Sigmoid colon (tissue), 7 donors: Measurements from ENCODE around the gene GPR15. TPM values are rescaled to one million over a fixed set of nuclear protein-coding genes. Genes with fewer than 3 reads are reported as not detected.

ENCODE experiments used
- DNase-seq: peaks from one replicate; pipeline ENCODE4 v3.0.0-alpha.2; 2019
- H3K27ac ChIP-seq, 4 donors: fragments of 200-600 bp; sonication (generic); one replicate each; pipeline ENCODE4 v1.5.1; 2016 to 2019; ENCODE audit warnings: mild to moderate bottlenecking in 1 of 4
- H3K27me3 ChIP-seq, 3 donors: fragments of 200-600 bp; sonication (generic); one replicate each; pipeline ENCODE4 v1.5.1; 2019; ENCODE audit warnings: mild to moderate bottlenecking in 1 of 3
- H3K36me3 ChIP-seq, 4 donors: fragments of 200-600 bp; sonication (generic); one replicate each; pipeline ENCODE4 v1.5.1; 2016 to 2019
- H3K4me1 ChIP-seq, 4 donors: fragments of 200-600 bp; sonication (generic); one replicate each; pipeline ENCODE4 v1.5.1; 2017 to 2019
- H3K4me3 ChIP-seq, 4 donors: fragments of 200-600 bp; sonication (generic); one replicate each; pipeline ENCODE4 v1.5.1; 2017 to 2019; ENCODE audit warnings: mild to moderate bottlenecking in 2 of 4, moderate library complexity in 1 of 4
- H3K9me3 ChIP-seq, 4 donors: fragments of 200-600 bp in 3 of 4; sonication (generic) in 3 of 4; one replicate each; pipeline versions ENCODE4 v1.5.1 to v1.6.1; 2013 to 2019
- CTCF ChIP-seq, 4 experiments: fragments of 450-650 bp in 3 of 4; fragments of 200-600 bp in 1 of 4; IDR thresholded peaks; one replicate each; pipeline ENCODE4 v1.5.1; 2016 to 2019; ENCODE audit warnings: antibody characterized with exemption in 4 of 4, mild to moderate bottlenecking in 3 of 4, moderate library complexity in 2 of 4
- EP300 ChIP-seq, 4 donors: sonication (generic); formaldehyde crosslinking; IDR thresholded peaks; one replicate each; pipeline ENCODE4 v1.6.1; 2017; ENCODE audit warnings: antibody characterized with exemption in 4 of 4
- POLR2A ChIP-seq, 2 donors: fragments of 450-650 bp; IDR thresholded peaks; one replicate each; pipeline ENCODE4 v1.6.1; 2016; ENCODE audit warnings: antibody characterized with exemption in 2 of 2, mild to moderate bottlenecking in 2 of 2, moderate library complexity in 2 of 2
- POLR2AphosphoS5 ChIP-seq, 4 donors: sonication (generic); formaldehyde crosslinking; IDR thresholded peaks; one replicate each; pipeline ENCODE4 v1.6.1; 2017; ENCODE audit warnings: antibody characterized with exemption in 4 of 4
- WGBS, 2 donors: extraction: QIAGEN DNeasy Blood & Tissue Kit; methylation state at CpG; one replicate each; pipeline ENCODE4 v1.1.7; 2013; 5-methylcytosine and 5-hydroxymethylcytosine counted together
- intact Hi-C: fragments of 100-400 bp; cut with DNase I; formaldehyde crosslinking; loops from one replicate; pipeline ENCODE4 v1.15.1; 2023
- polyA plus RNA-seq, 3 donors: library from polyadenylated mRNA; stranded (reverse); fragments of 200-250 nt; gene quantifications; one replicate each; pipeline ENCODE4 v1.2.3, GENCODE V29; 2013
- total RNA-seq, 4 donors: library from RNA; depleted of rRNA; stranded (reverse); fragments of >200 nt; gene quantifications; one replicate each; pipeline ENCODE4 v1.1.0, GENCODE V29; 2016
- donor health status: healthy with polysubstance abuse.
- donor health status: Bipolar disorder and iron deficiency.
- donor health status: healthy.

The GPR15 gene
- total and polyA plus RNA-seq, 7 donors = 0.66 to 3.5 (median 2.0) TPM; not detected in 3

GRCh38 chr3:98521897-98522543 is 9.8 kb upstream of the GPR15 start:
- 0 to 1% methylated on average over 16 of the region's 16 CpGs for WGBS, 2 donors
- Histone ChIP-seq H3K4me1 (peaks cover 0 to 31% (median 19%) of the 10 kb centered on the region in 4 donors), H3K27ac (peak overlapping the region; percentile 92 to 96 (median 94)), H3K4me3 (peak overlapping the region; percentile 62 to 89 (median 76)), H3K36me3 (peaks cover 0 to 31% (median 2%) of the 10 kb centered on the region in 4 donors), H3K9me3 (no peaks in the 10 kb centered on the region), H3K27me3 (no peaks in the 10 kb centered on the region)
- DNase-seq = peak; percentile 68
- TF ChIP-seq EP300 (IDR thresholded peaks at IDR 0.05) (no peak), POLR2A (IDR thresholded peaks at IDR 0.05) (no peak), CTCF (IDR thresholded peaks at IDR 0.05) (no peak), POLR2AphosphoS5 (IDR thresholded peaks at IDR 0.05) (no peak)
- intact Hi-C loops = loop anchor here (5.0 to 10.0 kb wide), 3 partner anchors 380 to 1743 kb away; partner anchors contain the start of genes ARL6, DCBLD2 and TBC1D23

GRCh38 chr3:98522544-98523281 is 9.1 kb upstream of the GPR15 start, which contains the start of gene CLDND1:
Gene CLDND1 (minus strand): TSS chr3:98522902. CDS start chr3:98521424, 1,478 bp downstream.
- WGBS, 2 donors = 0 to 1% methylated on average over 63 of the region's 63 CpGs
- Histone ChIP-seq H3K36me3 (peaks cover 0 to 24% (median 2%) of the 10 kb centered on the region in 4 donors), H3K4me3 (peak within 1 kb of the TSS; percentile 62 to 89 (median 76)), H3K27me3 (no peaks in the 10 kb centered on the region), H3K4me1 (peaks cover 0 to 31% (median 19%) of the 10 kb centered on the region in 4 donors), H3K27ac (peak within 1 kb of the TSS; percentile 92 to 96 (median 94)), H3K9me3 (no peaks in the 10 kb centered on the region)
- intact Hi-C loops = loop anchor here (1.0 to 10.0 kb wide), 4 partner anchors 71 to 1742 kb away; partner anchors contain the start of genes ARL6, CPOX, DCBLD2 and TBC1D23
- peak; percentile 98 for DNase-seq
- TF ChIP-seq POLR2A (IDR thresholded peaks at IDR 0.05) (peak; percentile 72 to 75), EP300 (IDR thresholded peaks at IDR 0.05) (peak in 1 of 4 donors; percentile 67), CTCF (IDR thresholded peaks at IDR 0.05) (no peak), POLR2AphosphoS5 (IDR thresholded peaks at IDR 0.05) (peak; percentile 89 to 93 (median 90))

GRCh38 chr3:98525494-98525893 is 6.3 kb upstream of the GPR15 start:
- Histone ChIP-seq H3K4me1 (peaks cover 0 to 18% (median 13%) of the 10 kb centered on the region in 4 donors), H3K36me3 (peaks cover 0 to 8% (median 0%) of the 10 kb centered on the region in 4 donors), H3K9me3 (no peaks in the 10 kb centered on the region), H3K27ac (no peak overlapping the region), H3K4me3 (no peak overlapping the region), H3K27me3 (no peaks in the 10 kb centered on the region)
- 75 to 88% methylated on average over 6 of the region's 6 CpGs for WGBS, 2 donors
- intact Hi-C loops = loop anchor here (10.0 kb wide), 2 partner anchors 761 to 1739 kb away; partner anchors contain the start of genes ARL6 and TBC1D23
- TF ChIP-seq EP300 (IDR thresholded peaks at IDR 0.05) (no peak), CTCF (IDR thresholded peaks at IDR 0.05) (no peak), POLR2AphosphoS5 (IDR thresholded peaks at IDR 0.05) (no peak), POLR2A (IDR thresholded peaks at IDR 0.05) (no peak)
- DNase-seq = no peak

GRCh38 chr3:98528474-98529346 is 3.1 kb upstream of the GPR15 start:
- no peak for TF ChIP-seq POLR2A (IDR thresholded peaks at IDR 0.05)
- TF ChIP-seq EP300 (IDR thresholded peaks at IDR 0.05) = no peak
- TF ChIP-seq CTCF (IDR thresholded peaks at IDR 0.05) = no peak
- TF ChIP-seq POLR2AphosphoS5 (IDR thresholded peaks at IDR 0.05) = no peak
- H3K27me3 ChIP-seq = no peaks in the 10 kb centered on the region
- no peak overlapping the region for H3K27ac ChIP-seq
- DNase-seq = no peak
- H3K36me3 ChIP-seq = no peaks in the 10 kb centered on the region
- H3K9me3 ChIP-seq = no peaks in the 10 kb centered on the region
- H3K4me1 ChIP-seq = no peaks in the 10 kb centered on the region
- intact Hi-C loops = loop anchor here (10.0 kb wide), 2 partner anchors 764 to 1736 kb away; partner anchors contain the start of genes ARL6 and TBC1D23
- no peak overlapping the region for H3K4me3 ChIP-seq
- WGBS, 2 donors = 20 to 54% methylated on average over 4 of the region's 4 CpGs
